ENCODE data around the gene ANKRD65. TPM values are rescaled to one million over a fixed set of nuclear protein-coding genes. Genes with fewer than 3 reads are reported as not detected.

The ANKRD65 gene
- total and polyA plus RNA-seq, 7 donors = 0.77 to 5.4 (median 2.4) TPM

DNA sequence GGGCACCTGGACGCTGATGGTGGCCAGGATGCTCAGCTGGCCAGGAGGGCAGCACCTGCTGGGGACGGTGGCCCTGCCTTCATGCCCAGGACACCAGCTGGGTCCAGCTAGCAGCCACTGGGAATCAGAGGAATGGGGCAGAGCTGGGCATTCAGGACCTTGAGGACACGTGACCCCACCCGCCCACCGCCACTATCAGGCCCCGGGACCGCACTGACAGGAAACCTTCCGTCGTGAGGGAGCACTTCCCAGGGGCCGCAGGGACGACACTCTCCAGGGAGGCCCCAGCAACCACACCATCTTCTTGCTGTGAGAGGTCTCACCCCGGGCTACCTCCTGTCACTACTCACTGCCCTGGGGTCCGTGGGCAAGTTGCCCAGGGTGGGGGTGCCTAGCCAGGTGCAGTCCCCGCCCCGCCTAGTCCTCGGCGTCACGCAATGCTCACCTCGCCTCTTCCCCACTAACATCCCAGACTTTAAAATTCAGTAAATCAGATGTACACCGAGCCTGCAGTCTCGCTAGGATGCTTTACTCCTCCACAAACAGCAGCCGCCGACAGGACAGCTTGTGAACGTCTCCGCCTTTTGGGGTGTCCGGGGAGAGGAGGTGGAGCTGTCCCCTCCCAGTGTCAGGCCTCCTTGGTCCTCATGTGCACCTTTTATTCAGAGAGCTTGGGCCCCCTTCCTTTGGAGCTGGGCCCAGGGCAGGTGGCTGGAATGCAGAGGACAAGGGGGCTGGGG is 19.4 kb upstream of the ANKRD65 start:
- intact Hi-C loops (cut with DNase I) = loop anchor here in 1 of 2 donors (5.0 kb wide), 1 partner anchor 33 kb away; the partner anchor contains the start of gene MRPL20
- Histone ChIP-seq H3K9me3 (no peaks in the 10 kb centered on the region), H3K36me3 (ENCODE audit: insufficient read depth in 1 of 2, low read depth in 1 of 2) (no peaks in the 10 kb centered on the region), H3K27ac (no peak overlapping the region), H3K4me1 (peaks cover 19% of the 10 kb centered on the region), H3K27me3 (ENCODE audit: insufficient read depth in 3 of 3, low read length in 2 of 3) (peaks cover 0 to 8% (median 0%) of the 10 kb centered on the region in 3 donors), H3K4me3 (peak overlapping the region; percentile 18)
- TF ChIP-seq, protein P1, sequence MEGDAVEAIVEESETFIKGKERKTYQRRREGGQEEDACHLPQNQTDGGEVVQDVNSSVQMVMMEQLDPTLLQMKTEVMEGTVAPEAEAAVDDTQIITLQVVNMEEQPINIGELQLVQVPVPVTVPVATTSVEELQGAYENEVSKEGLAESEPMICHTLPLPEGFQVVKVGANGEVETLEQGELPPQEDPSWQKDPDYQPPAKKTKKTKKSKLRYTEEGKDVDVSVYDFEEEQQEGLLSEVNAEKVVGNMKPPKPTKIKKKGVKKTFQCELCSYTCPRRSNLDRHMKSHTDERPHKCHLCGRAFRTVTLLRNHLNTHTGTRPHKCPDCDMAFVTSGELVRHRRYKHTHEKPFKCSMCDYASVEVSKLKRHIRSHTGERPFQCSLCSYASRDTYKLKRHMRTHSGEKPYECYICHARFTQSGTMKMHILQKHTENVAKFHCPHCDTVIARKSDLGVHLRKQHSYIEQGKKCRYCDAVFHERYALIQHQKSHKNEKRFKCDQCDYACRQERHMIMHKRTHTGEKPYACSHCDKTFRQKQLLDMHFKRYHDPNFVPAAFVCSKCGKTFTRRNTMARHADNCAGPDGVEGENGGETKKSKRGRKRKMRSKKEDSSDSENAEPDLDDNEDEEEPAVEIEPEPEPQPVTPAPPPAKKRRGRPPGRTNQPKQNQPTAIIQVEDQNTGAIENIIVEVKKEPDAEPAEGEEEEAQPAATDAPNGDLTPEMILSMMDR (IDR thresholded peaks at IDR 0.05) = no peak
- 67 to 73% (median 70%) methylated on average over 26 of the region's 26 CpGs for WGBS, 3 donors
- DNase-seq (peak in 1 of 2 donors; percentile 14), ATAC-seq (no peak)

DNA sequence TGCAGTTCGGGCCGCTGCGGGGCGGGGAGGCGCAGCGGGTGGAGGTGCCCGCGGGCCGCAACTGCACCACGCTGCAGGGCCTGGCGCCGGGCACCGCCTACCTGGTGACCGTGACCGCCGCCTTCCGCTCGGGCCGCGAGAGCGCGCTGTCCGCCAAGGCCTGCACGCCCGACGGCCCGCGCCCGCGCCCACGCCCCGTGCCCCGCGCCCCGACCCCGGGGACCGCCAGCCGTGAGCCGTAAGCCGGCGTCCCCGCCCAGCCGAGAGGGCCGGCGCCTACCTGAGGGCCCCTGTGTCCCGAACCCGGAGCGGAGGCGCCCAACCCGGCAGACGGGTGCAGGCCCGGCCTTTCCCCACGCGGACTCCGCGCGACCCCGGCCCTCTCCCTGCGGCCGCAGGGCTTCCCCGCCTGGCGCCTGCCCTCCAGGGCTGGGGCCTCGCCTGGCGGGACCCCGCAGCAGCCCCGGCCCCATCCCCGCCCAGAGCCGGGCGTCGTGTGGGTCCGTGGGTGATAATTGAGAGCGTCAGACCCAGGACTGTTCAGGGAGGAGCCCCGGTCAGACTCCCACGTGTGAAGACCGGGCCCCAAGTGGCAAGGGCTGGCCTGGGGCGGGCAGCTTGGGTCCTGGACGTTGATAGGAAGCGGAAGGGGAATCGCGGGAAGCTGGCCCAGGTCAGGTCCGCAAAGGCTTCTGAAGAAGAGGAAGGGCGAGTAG is 18.6 kb upstream of the ANKRD65 start:
- H3K27ac ChIP-seq = no peak overlapping the region
- no peaks in the 10 kb centered on the region for H3K9me3 ChIP-seq
- H3K36me3 ChIP-seq (ENCODE audit: insufficient read depth in 1 of 2, low read depth in 1 of 2) = no peaks in the 10 kb centered on the region
- H3K4me1 ChIP-seq = peaks cover 19% of the 10 kb centered on the region
- intact Hi-C loops (cut with DNase I) = loop anchor here in 1 of 2 donors (5.0 kb wide), 1 partner anchor 32 kb away; the partner anchor contains the start of gene MRPL20
- no peak overlapping the region for H3K4me3 ChIP-seq
- WGBS, 3 donors = 84 to 91% (median 90%) methylated on average over 57 to 82 of the region's 82 CpGs
- H3K27me3 ChIP-seq (ENCODE audit: insufficient read depth in 3 of 3, low read length in 2 of 3) = peaks cover 0 to 8% (median 0%) of the 10 kb centered on the region in 3 donors
- ATAC-seq (no peak), DNase-seq (no peak)
- TF ChIP-seq, protein P1 (IDR thresholded peaks at IDR 0.05) = no peak

- intact Hi-C loops (cut with DNase I) = no loop called here
- Histone ChIP-seq H3K27me3 (ENCODE audit: insufficient read depth in 3 of 3, low read length in 2 of 3) (peaks cover 0 to 8% (median 0%) of the 10 kb centered on the region in 3 donors), H3K4me3 (no peak overlapping the region), H3K4me1 (peaks cover 19% of the 10 kb centered on the region), H3K36me3 (ENCODE audit: insufficient read depth in 1 of 2, low read depth in 1 of 2) (no peaks in the 10 kb centered on the region), H3K9me3 (no peaks in the 10 kb centered on the region), H3K27ac (no peak overlapping the region)
- DNase-seq (no peak), ATAC-seq (no peak)
- TF ChIP-seq, protein P1 (IDR thresholded peaks at IDR 0.05) = no peak
- WGBS, 3 donors = 80 to 84% (median 84%) methylated on average over 42 to 45 of the region's 45 CpGs
Measured at GRCh38 chr1:1438531-1439381, 17.7 kb upstream of the ANKRD65 start.

DNA sequence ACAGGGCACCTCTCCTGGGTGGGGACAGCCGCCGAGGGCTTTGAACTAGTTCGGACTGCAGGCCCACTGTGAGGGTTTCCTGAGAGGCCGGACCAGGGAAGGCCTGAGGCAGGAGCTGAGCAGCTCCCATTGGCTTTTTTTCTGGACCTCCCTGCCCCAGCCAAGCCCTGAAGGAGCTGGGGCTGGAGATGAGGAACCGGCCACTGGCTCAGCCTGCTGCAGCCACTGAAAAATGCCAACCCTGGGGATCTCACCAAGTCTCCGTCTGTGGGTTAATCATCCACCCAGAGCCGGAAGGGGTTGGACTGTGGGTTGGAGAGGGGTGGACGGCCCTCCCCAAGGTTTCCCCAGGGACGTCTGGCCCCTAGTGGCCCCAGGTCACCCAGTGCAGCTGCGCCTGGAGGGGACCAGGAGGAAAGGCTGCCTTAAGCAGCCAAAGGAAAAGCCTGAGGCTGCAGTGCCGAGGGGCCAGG is 16.9 kb upstream of the ANKRD65 start:
- WGBS, 3 donors = 66 to 71% (median 69%) methylated on average over 8 to 11 of the region's 11 CpGs
- ATAC-seq (no peak), DNase-seq (no peak)
- H3K4me3 ChIP-seq = no peak overlapping the region
- TF ChIP-seq, protein P1 (IDR thresholded peaks at IDR 0.05) = no peak
- peaks cover 19% of the 10 kb centered on the region for H3K4me1 ChIP-seq
- no peaks in the 10 kb centered on the region for H3K9me3 ChIP-seq
- no peaks in the 10 kb centered on the region for H3K36me3 ChIP-seq (ENCODE audit: insufficient read depth in 1 of 2, low read depth in 1 of 2)
- H3K27me3 ChIP-seq (ENCODE audit: insufficient read depth in 3 of 3, low read length in 2 of 3) = peaks cover 0 to 8% (median 0%) of the 10 kb centered on the region in 3 donors
- no peak overlapping the region for H3K27ac ChIP-seq
- intact Hi-C loops (cut with DNase I) = no loop called here

All from psoas muscle (tissue), 8 donors.